Occipital lobe (tissue), 2 donors: ENCODE measurements around the gene WFDC10A. TPM values are rescaled to one million over a fixed set of nuclear protein-coding genes. Genes with fewer than 3 reads are reported as not detected.
"Not testable (repeated sequence)": the region's sequence is repeated elsewhere in the genome, so short reads cannot be mapped to it uniquely, and the experiment has no call there.

Experiments
- DNase-seq: peaks from one replicate; lab custom pipeline; 2025; lab: John Stamatoyannopoulos, UW
- total RNA-seq: library from RNA; depleted of rRNA; stranded (reverse); fragments of >200 nt; gene quantifications from one replicate; pipeline ENCODE4 v1.2.3, GENCODE V29; 2014

The WFDC10A gene
- not detected for total RNA-seq

GRCh38 chr20:45629496-45630100 is at the start of gene WFDC10A:
TSS of gene WFDC10A (plus strand) at chr20:45629739. CDS start at chr20:45629814, 75 bp downstream.
- no peak for DNase-seq

GRCh38 chr20:45581702-45582101 is 47.8 kb upstream of the WFDC10A start:
- DNase-seq, result no peak

- no peak for DNase-seq
Measured at GRCh38 chr20:45583502-45583901, 46.0 kb upstream of the WFDC10A start.

- not testable (repeated sequence) for DNase-seq
Measured at GRCh38 chr20:45584294-45584693, 45.2 kb upstream of the WFDC10A start.

- not testable (repeated sequence) for DNase-seq
Measured at GRCh38 chr20:45585986-45586385, 43.6 kb upstream of the WFDC10A start.

- DNase-seq, result no peak
Measured at GRCh38 chr20:45588800-45589199, 40.7 kb upstream of the WFDC10A start.

- DNase-seq, result no peak
Measured at GRCh38 chr20:45589725-45590124, 39.8 kb upstream of the WFDC10A start.

GRCh38 chr20:45592574-45593189 is 36.9 kb upstream of the WFDC10A start:
- no peak for DNase-seq

GRCh38 chr20:45593498-45593897 is 36.0 kb upstream of the WFDC10A start:
- DNase-seq, result no peak

GRCh38 chr20:45595235-45595634 is 34.3 kb upstream of the WFDC10A start:
- no peak for DNase-seq

- DNase-seq, result no peak
Measured at GRCh38 chr20:45607810-45608209, 21.7 kb upstream of the WFDC10A start.

- DNase-seq, result no peak
Measured at GRCh38 chr20:45611054-45611453, 18.5 kb upstream of the WFDC10A start.

- DNase-seq, result no peak
Measured at GRCh38 chr20:45612314-45612713, 17.2 kb upstream of the WFDC10A start.

- no peak for DNase-seq
Measured at GRCh38 chr20:45617591-45617990, 11.9 kb upstream of the WFDC10A start.

- DNase-seq, result no peak
Measured at GRCh38 chr20:45621593-45621992, 7.9 kb upstream of the WFDC10A start.

GRCh38 chr20:45626540-45626939 is 3.0 kb upstream of the WFDC10A start:
- no peak for DNase-seq

GRCh38 chr20:45630371-45630770 is 832 bp downstream of the WFDC10A start:
- no peak for DNase-seq

- DNase-seq, result no peak
Measured at GRCh38 chr20:45631184-45631583, 1.6 kb downstream of the WFDC10A start, which contains the start of gene WFDC9. TSS of gene WFDC9 (minus strand) at chr20:45631284. CDS start at chr20:45610181, 21,103 bp downstream.

- DNase-seq, result no peak
Measured at GRCh38 chr20:45636513-45636912, 7.0 kb downstream of the WFDC10A start.

GRCh38 chr20:45639687-45640086 is 10.1 kb downstream of the WFDC10A start:
- DNase-seq, result no peak

GRCh38 chr20:45641076-45641475 is 11.5 kb downstream of the WFDC10A start:
- not testable (repeated sequence) for DNase-seq

GRCh38 chr20:45645869-45646268 is 16.3 kb downstream of the WFDC10A start:
- DNase-seq, result not testable (repeated sequence)

- DNase-seq, result no peak
Measured at GRCh38 chr20:45646875-45647274, 17.3 kb downstream of the WFDC10A start.
